GM12892 (cell line): Measurements from ENCODE around the gene ZNF136.

Experiments used
- POLR2A ChIP-seq: IDR thresholded peaks from 2 replicates; pipeline ENCODE4 v1.6.1; 2011; ENCODE audit warnings: low read depth, low read length, control low read depth
- POLR2AphosphoS5 ChIP-seq: IDR thresholded peaks from 2 replicates; pipeline ENCODE4 v1.6.1; 2011; ENCODE audit warnings: low read depth, low read length, control low read depth

DNA sequence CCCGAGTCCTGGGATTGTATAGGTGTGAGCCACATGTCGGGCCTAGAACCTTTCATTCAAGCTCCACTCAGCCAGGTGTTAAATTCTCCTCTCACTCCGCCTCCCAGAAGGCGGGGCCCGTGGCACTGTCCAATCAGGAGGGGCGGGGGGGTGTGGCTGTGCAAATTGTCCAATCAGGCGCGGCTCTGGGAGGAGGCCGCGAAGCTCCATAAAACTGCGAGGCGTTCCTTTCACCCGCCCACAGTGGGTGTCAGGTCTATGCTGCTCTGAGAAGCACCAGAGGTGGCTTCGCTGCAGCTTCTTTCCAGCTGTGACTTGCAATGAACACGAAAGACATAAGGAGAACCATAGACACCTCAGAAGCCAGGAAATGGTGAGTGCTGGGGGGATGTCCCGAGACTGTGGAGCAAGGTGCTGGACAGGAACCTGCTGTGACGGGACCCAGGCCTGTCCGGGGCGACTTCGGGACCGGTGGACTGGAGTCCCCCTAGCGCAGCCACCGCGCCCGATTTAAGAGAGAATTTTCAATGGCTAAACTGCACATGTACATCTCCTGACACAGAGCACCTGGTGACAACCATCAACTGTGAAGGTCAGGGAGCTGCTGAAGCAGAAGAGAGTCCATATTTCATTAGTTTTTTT, 3.0 kb upstream of the ZNF136 start:
- TF ChIP-seq POLR2AphosphoS5 (no peak), POLR2A (no peak)
